ENCODE results near the gene SH2D6. TPM values are rescaled to one million over a fixed set of nuclear protein-coding genes. Genes with fewer than 3 reads are reported as not detected.

Gene SH2D6
- polyA plus RNA-seq, 1 of the 3 experiments (the other 2 are of a cell fraction) = 0.33 TPM

GRCh38 chr2:85444629-85445172, 26.2 kb downstream of the SH2D6 start:
- DNase-seq = no peak
- CTCF ChIA-PET = interaction anchor here (3.4 kb wide), 1 partner anchor 25 kb away, joined by 10 read pairs; the partner anchor contains the start of gene SH2D6
- no peak overlapping the region for H2AFZ ChIP-seq (ENCODE audit: low read depth)

GRCh38 chr2:85445316-85446295, 27.1 kb downstream of the SH2D6 start:
- TF ChIP-seq GABPA (IDR thresholded peaks at IDR 0.05; ENCODE audit: low read depth) (no peak), CHD2 (IDR thresholded peaks at IDR 0.05; ENCODE audit: low read length, partially characterized antibody) (peak; percentile 34), TCF12 (IDR thresholded peaks at IDR 0.05) (peak; percentile 24; the same call in 1 of the 2 replicates), EP300 (IDR thresholded peaks at IDR 0.05; ENCODE audit: borderline replicate concordance in 1 of 2, low read depth in 1 of 2, low read length in 1 of 2) (peak in 1 of 2 experiments; percentile 43; a peak in 1 of 4 replicates), EZH2phosphoT487 (IDR thresholded peaks at IDR 0.05; ENCODE audit: borderline replicate concordance, low read depth) (no peak), ELF1 (IDR thresholded peaks at IDR 0.05) (no peak), FOXJ3 (CRISPR knock-in tag; IDR thresholded peaks at IDR 0.05) (peak; percentile 80), RAD21 (IDR thresholded peaks at IDR 0.05; ENCODE audit: low read length) (peak; percentile 23; the same call in 1 of the 2 replicates), GATA2 (CRISPR knock-in tag; IDR thresholded peaks at IDR 0.05) (peak; percentile 65), FOXM1 (IDR thresholded peaks at IDR 0.05; ENCODE audit: low read depth) (no peak), MEF2A (IDR thresholded peaks at IDR 0.05; ENCODE audit: borderline replicate concordance, low read depth) (no peak)
- H3K9me2 ChIP-seq = no peaks in the 10 kb centered on the region
- no peaks in the 10 kb centered on the region for H4K20me1 ChIP-seq (ENCODE audit: insufficient read depth)
- H3K4me2 ChIP-seq = 0 out of 2 replicates have a peak overlapping the region, but pooled peaks have one; percentile 8
- H3K4me1 ChIP-seq (ENCODE audit: control insufficient read depth in 1 of 2, insufficient read depth in 2 of 2, low read depth in 1 of 2, low read length in 1 of 2) = peaks cover 18 to 33% of the 10 kb centered on the region in 2 experiments; a peak in 2 of 4 replicates
- DNase-seq = peak; percentile 73
- peak overlapping the region; percentile 42 to 90; a peak in 3 of 4 replicates for H3K27ac ChIP-seq (ENCODE audit: low read depth in 2 of 2, low read length in 1 of 2)
- WGBS (ENCODE audit: low lambda C conversion rate) = 83% methylated on average over 5 of the region's 5 CpGs
- no peaks in the 10 kb centered on the region for H3K9me3 ChIP-seq
- H2AFZ ChIP-seq (ENCODE audit: low read depth) = peak overlapping the region; percentile 28
- H3K36me3 ChIP-seq (replicated peaks in 1 of 2; ENCODE audit: control insufficient read depth in 1 of 2, insufficient read depth in 2 of 2, low read length in 1 of 2) = no peaks in the 10 kb centered on the region
- CTCF ChIA-PET = interaction anchor here (0.8 to 3.4 kb wide), 5 partner anchors 8 to 106 kb away, joined by 3 to 10 read pairs (median 3); partner anchors contain the start of genes MAT2A and SH2D6
- peaks cover 6% of the 10 kb centered on the region for H3F3A ChIP-seq (replicated peaks; ENCODE audit: insufficient read depth)
- no peak overlapping the region for H3K9ac ChIP-seq
- H3K27me3 ChIP-seq (ENCODE audit: insufficient read depth) = no peaks in the 10 kb centered on the region
- H3K4me3 ChIP-seq (ENCODE audit: low read depth in 2 of 2, low read length in 1 of 2) = no peak overlapping the region
- H3K79me2 ChIP-seq (ENCODE audit: insufficient read depth) = no peaks in the 10 kb centered on the region
- POLR2A ChIA-PET = interaction anchor here (0.6 to 4.6 kb wide), 13 partner anchors 8 to 166 kb away, joined by 3 to 90 read pairs (median 6); partner anchors contain the start of genes C2orf68, MAT2A and SH2D6

More at GRCh38 chr2:85444629-85445172, 26.2 kb downstream of the SH2D6 start:
- peak overlapping the region in 1 of 2 experiments; percentile 90; a peak in 2 of 4 replicates for H3K27ac ChIP-seq (ENCODE audit: low read depth in 2 of 2, low read length in 1 of 2)
- H3K36me3 ChIP-seq (replicated peaks in 1 of 2; ENCODE audit: control insufficient read depth in 1 of 2, insufficient read depth in 2 of 2, low read length in 1 of 2) = no peaks in the 10 kb centered on the region
- H3K9ac ChIP-seq = no peak overlapping the region
- POLR2A ChIA-PET = interaction anchor here (1.4 to 4.6 kb wide), 4 partner anchors 11 to 101 kb away, joined by 6 to 90 read pairs (median 24); partner anchors contain the start of gene MAT2A
- no peaks in the 10 kb centered on the region for H4K20me1 ChIP-seq (ENCODE audit: insufficient read depth)
- WGBS (ENCODE audit: low lambda C conversion rate) = 71% methylated on average over 6 of the region's 6 CpGs
- TF ChIP-seq FOSL2 (IDR thresholded peaks at IDR 0.05; ENCODE audit: borderline replicate concordance, low read depth) = peak; percentile 17; the same call in 1 of the 2 replicates
- peak; percentile 61 for TF ChIP-seq PBX3 (IDR thresholded peaks at IDR 0.05)
- no peak for TF ChIP-seq MAX (IDR thresholded peaks at IDR 0.05; ENCODE audit: low read depth)
- H3K9me3 ChIP-seq = no peaks in the 10 kb centered on the region
- no peaks in the 10 kb centered on the region for H3K79me2 ChIP-seq (ENCODE audit: insufficient read depth)
- 0 out of 2 replicates have a peak overlapping the region, but pooled peaks have one; percentile 8 for H3K4me2 ChIP-seq
- peaks cover 6% of the 10 kb centered on the region for H3F3A ChIP-seq (replicated peaks; ENCODE audit: insufficient read depth)
- peaks cover 18 to 33% of the 10 kb centered on the region in 2 experiments; a peak in 2 of 4 replicates for H3K4me1 ChIP-seq (ENCODE audit: control insufficient read depth in 1 of 2, insufficient read depth in 2 of 2, low read depth in 1 of 2, low read length in 1 of 2)
- no peak overlapping the region for H3K4me3 ChIP-seq (ENCODE audit: low read depth in 2 of 2, low read length in 1 of 2)
- H3K27me3 ChIP-seq (ENCODE audit: insufficient read depth) = no peaks in the 10 kb centered on the region
- H3K9me2 ChIP-seq = no peaks in the 10 kb centered on the region

All from SK-N-SH (cell line).